Measurements from ENCODE around the gene FZR1. TPM values are rescaled to one million over a fixed set of nuclear protein-coding genes. Genes with fewer than 3 reads are reported as not detected.

The FZR1 gene
- total and polyA plus RNA-seq, 7 experiments from 2014 or later: 7.8 to 90.7 (median 66.7) TPM

DNA sequence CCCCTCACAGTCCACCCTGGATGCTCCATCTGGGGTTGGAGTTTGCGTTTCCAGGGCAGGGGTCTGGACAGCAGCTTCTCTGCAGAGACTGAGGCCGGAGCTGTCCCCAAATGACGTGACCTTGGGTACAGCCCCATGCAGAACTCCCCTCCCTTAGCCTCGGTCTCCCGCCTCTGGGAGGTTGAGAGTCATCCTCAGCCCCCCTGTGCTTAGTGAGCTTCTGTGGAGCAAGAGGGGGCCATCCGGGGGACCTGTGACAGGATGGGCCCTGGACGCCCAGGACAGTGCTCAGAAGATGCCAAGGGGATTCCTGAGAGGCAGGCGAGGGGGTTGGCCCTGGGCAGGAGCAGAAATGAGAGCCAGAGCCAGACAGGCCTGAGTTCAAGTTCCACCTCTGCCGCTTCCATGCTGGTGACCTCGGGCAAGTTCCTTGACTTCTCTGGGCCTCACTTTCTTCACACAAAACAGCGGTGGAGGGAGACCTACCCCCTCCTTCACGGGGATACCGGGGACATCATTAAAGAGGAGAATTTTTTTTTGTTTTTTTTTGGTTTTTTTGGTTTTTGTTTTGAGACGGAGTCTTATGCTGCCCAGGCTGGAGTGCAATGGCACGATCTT lies 46.0 kb upstream of the FZR1 start:
- intact Hi-C loops (cut with micrococcal nuclease): no loop called here
- POLR2A ChIA-PET: no interaction called here
- no peaks in the 10 kb centered on the region for H3K27me3 Mint-ChIP-seq

DNA sequence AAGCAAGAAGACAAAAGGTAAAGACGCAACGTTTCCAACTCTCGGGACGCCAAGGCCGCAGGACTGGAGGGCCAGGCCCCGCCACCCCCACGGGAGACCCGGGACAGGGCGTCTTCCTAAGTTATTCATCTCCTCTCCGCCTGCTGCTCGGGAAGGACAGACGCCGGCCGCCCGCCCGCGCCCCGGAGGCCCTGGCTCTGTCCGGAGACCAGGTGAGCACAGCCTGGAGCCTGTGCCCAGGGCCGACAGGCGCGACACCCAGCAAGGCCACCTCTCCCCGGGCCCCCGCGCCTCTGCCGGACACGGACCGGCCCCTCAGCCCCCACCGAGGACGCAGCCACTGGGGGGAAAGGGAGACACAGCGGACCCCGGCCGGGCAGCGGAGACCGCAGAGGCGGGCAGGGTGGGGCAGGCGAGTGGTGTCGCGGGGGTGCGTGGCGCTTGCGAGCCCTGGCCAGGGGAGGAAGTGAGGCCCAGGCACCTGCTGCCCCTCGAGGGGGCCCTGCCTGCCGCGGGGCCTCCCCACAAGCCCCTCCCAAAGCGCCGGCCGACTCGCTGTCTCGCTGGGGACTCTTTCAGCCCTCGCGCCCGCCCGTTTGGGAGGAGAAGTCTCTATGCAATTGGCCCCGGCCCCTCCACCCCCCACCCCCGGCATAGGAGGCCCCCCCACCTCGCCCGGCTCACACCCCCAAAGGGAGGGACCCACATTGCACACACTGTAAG lies 43.0 kb upstream of the FZR1 start:
- no peak for ATAC-seq
- Mint-ChIP-seq H3K4me3 (no peak overlapping the region), H3K27me3 (no peaks in the 10 kb centered on the region), H3K36me3 (peaks cover 0 to 4% (median 4%) of the 10 kb centered on the region in 5 donors), H3K27ac (no peak overlapping the region), H3K9me3 (no peaks in the 10 kb centered on the region), H3K4me1 (peaks cover 0 to 3% (median 0%) of the 10 kb centered on the region in 7 donors)
- H3K4me1 ChIP-seq (ENCODE audit: control insufficient read depth in 2 of 2, insufficient read depth in 2 of 2, low read length in 2 of 2): no peaks in the 10 kb centered on the region
- no peaks in the 10 kb centered on the region for H3K9me3 ChIP-seq (ENCODE audit: control insufficient read depth in 2 of 3, low read length in 3 of 3)
- CTCF ChIA-PET: no interaction called here
- no peaks in the 10 kb centered on the region for H3K27me3 ChIP-seq (ENCODE audit: control insufficient read depth in 2 of 2, insufficient read depth in 2 of 2, low read length in 2 of 2)
- no peak overlapping the region for H3K4me3 ChIP-seq (ENCODE audit: low read length)
- intact Hi-C loops (cut with micrococcal nuclease): no loop called here
- POLR2A ChIA-PET: no interaction called here
- no peak for DNase-seq
- H3K27ac ChIP-seq (ENCODE audit: low read depth, low read length): no peak overlapping the region
- peaks cover 0 to 7% (median 0%) of the 10 kb centered on the region in 3 experiments for H3K36me3 ChIP-seq (ENCODE audit: control insufficient read depth in 2 of 3, insufficient read depth in 3 of 3, low read length in 3 of 3)

More for the DNA sequence above, 46.0 kb upstream of the FZR1 start:
- DNase-seq (no peak), ATAC-seq (no peak)
- no peak overlapping the region for H3K4me3 ChIP-seq (ENCODE audit: low read length)
- CTCF ChIA-PET: no interaction called here
- H3K27ac ChIP-seq (ENCODE audit: low read depth, low read length): no peak overlapping the region
- H3K4me1 ChIP-seq (ENCODE audit: control insufficient read depth in 2 of 2, insufficient read depth in 2 of 2, low read length in 2 of 2): no peaks in the 10 kb centered on the region
- H3K4me1 Mint-ChIP-seq: peaks cover 0 to 3% (median 0%) of the 10 kb centered on the region in 7 donors
- H3K36me3 ChIP-seq (ENCODE audit: control insufficient read depth in 2 of 3, insufficient read depth in 3 of 3, low read length in 3 of 3): peaks cover 0 to 22% (median 3%) of the 10 kb centered on the region in 3 experiments
- H3K36me3 Mint-ChIP-seq: peaks cover 0 to 4% (median 4%) of the 10 kb centered on the region in 5 donors
- no peak overlapping the region for H3K27ac Mint-ChIP-seq
- H3K27me3 ChIP-seq (ENCODE audit: control insufficient read depth in 2 of 2, insufficient read depth in 2 of 2, low read length in 2 of 2): no peaks in the 10 kb centered on the region
- H3K9me3 Mint-ChIP-seq: no peaks in the 10 kb centered on the region
- H3K9me3 ChIP-seq (ENCODE audit: control insufficient read depth in 2 of 3, low read length in 3 of 3): no peaks in the 10 kb centered on the region
- H3K4me3 Mint-ChIP-seq: no peak overlapping the region

DNA sequence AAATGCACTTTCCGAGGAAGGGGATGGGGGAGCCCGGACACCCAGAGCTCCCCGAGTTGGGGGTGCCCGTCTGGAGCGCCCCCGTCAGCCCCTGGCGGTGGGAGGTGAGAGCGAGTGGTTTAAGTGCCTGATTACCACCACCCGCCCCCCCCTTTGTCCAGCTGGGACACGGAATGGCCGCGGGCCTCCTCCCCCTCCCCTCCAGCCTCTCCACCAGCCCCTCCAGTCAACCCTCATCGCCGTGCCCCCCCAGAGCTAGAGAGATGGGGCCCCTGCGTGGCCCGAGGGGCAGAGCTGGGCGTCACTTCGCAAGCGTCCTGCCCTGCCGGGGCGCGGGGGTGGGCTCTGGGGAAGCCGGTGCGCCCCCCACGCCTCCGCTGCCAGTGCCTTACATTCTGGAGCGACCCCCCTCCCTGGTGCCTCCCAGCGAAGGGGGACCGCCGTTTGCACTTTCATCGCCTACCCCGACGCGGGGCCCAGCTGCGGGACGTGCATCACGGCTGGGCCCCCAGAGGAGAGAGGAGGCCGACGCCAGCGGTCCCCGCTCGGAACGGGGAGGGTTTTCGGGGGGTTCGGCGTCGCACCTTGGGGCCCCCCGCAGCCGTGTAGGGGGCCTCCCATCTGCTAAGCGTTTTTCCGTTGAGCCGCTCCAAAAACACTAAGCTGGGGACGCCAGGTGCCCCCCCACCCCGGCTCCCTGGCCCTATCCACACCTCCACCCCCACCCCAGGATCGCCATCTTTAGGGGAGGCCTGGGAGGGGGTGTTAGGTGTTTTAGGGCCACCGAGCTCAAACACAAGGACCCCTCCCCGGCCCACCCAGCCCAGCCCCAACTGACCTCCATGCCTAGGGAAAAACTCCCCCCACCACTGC lies 42.2 kb upstream of the FZR1 start:
- peaks cover 0 to 1% (median 0%) of the 10 kb centered on the region in 11 donors for H3K9me3 Mint-ChIP-seq

DNA sequence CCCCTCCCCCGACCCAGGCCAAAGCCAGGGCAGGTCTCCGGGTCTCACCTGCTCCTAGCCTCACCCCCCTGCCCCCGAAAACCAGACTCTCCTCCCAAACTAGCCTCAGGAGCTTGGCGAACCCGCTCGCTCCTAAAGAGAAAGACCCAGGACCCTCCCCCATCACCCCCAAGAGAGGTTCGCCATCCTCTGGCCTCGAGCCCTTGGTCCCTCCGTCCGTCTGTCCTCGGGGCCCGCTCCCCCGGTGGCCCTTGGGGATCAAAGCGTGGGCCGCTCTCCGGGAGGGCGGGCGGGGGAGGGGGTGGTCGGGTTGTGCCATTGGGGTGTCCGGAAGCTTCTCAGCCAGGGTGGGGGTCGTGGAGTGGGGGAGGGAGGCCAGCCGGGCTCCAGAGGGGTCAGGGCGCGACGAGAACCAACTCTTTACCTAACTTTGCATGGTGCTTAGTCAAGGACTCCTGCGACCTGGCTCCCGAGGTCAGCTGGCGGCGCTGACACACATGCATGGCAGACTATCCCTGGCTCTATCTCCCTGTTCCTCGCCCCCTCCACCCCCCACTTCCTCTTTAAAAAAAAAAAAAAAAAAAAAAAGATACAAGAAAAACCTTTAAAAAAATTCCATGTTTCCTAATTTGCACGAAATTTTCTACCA lies 41.4 kb upstream of the FZR1 start:
- ATAC-seq: no peak
- ChIA-PET CTCF (no interaction called here), POLR2A (no interaction called here)
- H3K9me3 Mint-ChIP-seq: peaks cover 0 to 1% (median 0%) of the 10 kb centered on the region in 11 donors
- intact Hi-C loops (cut with micrococcal nuclease): no loop called here
- Histone ChIP-seq H3K27me3 (ENCODE audit: control insufficient read depth in 2 of 2, insufficient read depth in 2 of 2, low read length in 2 of 2) (no peaks in the 10 kb centered on the region), H3K27ac (ENCODE audit: low read depth, low read length) (no peak overlapping the region), H3K4me3 (ENCODE audit: low read length) (no peak overlapping the region), H3K9me3 (ENCODE audit: control insufficient read depth in 2 of 3, low read length in 3 of 3) (no peaks in the 10 kb centered on the region), H3K4me1 (ENCODE audit: control insufficient read depth in 2 of 2, insufficient read depth in 2 of 2, low read length in 2 of 2) (no peaks in the 10 kb centered on the region), H3K36me3 (ENCODE audit: control insufficient read depth in 2 of 3, insufficient read depth in 3 of 3, low read length in 3 of 3) (peaks cover 0 to 7% (median 0%) of the 10 kb centered on the region in 3 experiments)
- H3K36me3 Mint-ChIP-seq: peaks cover 0 to 4% (median 4%) of the 10 kb centered on the region in 5 donors
- no peaks in the 10 kb centered on the region for H3K27me3 Mint-ChIP-seq
- DNase-seq: no peak
- peaks cover 0 to 5% (median 0%) of the 10 kb centered on the region in 7 donors for H3K4me1 Mint-ChIP-seq
- H3K27ac Mint-ChIP-seq: no peak overlapping the region
- no peak overlapping the region for H3K4me3 Mint-ChIP-seq

More for the DNA sequence above, 42.2 kb upstream of the FZR1 start:
- no peaks in the 10 kb centered on the region for H3K9me3 ChIP-seq (ENCODE audit: control insufficient read depth in 2 of 3, low read length in 3 of 3)
- intact Hi-C loops (cut with micrococcal nuclease): no loop called here
- Mint-ChIP-seq H3K4me1 (peaks cover 0 to 6% (median 0%) of the 10 kb centered on the region in 7 donors), H3K27me3 (no peaks in the 10 kb centered on the region), H3K27ac (no peak overlapping the region), H3K4me3 (no peak overlapping the region), H3K36me3 (peaks cover 0 to 4% (median 4%) of the 10 kb centered on the region in 5 donors)
- POLR2A ChIA-PET: no interaction called here
- H3K4me1 ChIP-seq (ENCODE audit: control insufficient read depth in 2 of 2, insufficient read depth in 2 of 2, low read length in 2 of 2): no peaks in the 10 kb centered on the region
- ATAC-seq (no peak), DNase-seq (no peak)
- H3K27me3 ChIP-seq (ENCODE audit: control insufficient read depth in 2 of 2, insufficient read depth in 2 of 2, low read length in 2 of 2): no peaks in the 10 kb centered on the region
- CTCF ChIA-PET: no interaction called here
- H3K4me3 ChIP-seq (ENCODE audit: low read length): no peak overlapping the region
- peaks cover 0 to 7% (median 0%) of the 10 kb centered on the region in 3 experiments for H3K36me3 ChIP-seq (ENCODE audit: control insufficient read depth in 2 of 3, insufficient read depth in 3 of 3, low read length in 3 of 3)
- H3K27ac ChIP-seq (ENCODE audit: low read depth, low read length): no peak overlapping the region

DNA sequence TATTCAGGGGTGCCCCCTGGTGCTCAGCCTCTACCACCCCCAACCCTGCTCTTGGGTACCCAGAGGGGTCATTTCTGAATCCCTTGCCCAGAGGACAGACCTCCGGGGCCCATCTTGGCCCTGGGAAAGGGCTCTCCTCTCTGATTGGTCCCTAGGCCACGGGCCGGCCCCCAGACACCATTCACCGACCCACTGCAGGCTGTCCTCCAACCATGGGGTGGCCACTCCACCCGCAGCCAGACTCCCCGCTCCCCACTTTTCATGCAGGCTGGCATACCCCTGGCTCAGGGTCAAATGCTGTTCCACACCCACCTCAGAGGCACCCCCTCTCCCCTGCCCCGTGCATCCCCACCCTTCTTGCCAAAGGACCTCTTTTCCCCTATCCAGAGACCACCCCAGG lies 40.6 kb upstream of the FZR1 start:
- peaks cover 0 to 1% (median 0%) of the 10 kb centered on the region in 11 donors for H3K9me3 Mint-ChIP-seq
- intact Hi-C loops (cut with micrococcal nuclease): no loop called here
- CTCF ChIA-PET: interaction anchor here (0.6 kb wide), 1 partner anchor 136 kb away, joined by 3 read pairs; no protein-coding TSS in a partner anchor
- H3K4me1 ChIP-seq (ENCODE audit: control insufficient read depth in 2 of 2, insufficient read depth in 2 of 2, low read length in 2 of 2): no peaks in the 10 kb centered on the region
- no peaks in the 10 kb centered on the region for H3K27me3 Mint-ChIP-seq
- peaks cover 0 to 4% (median 4%) of the 10 kb centered on the region in 5 donors for H3K36me3 Mint-ChIP-seq
- no peaks in the 10 kb centered on the region for H3K9me3 ChIP-seq (ENCODE audit: control insufficient read depth in 2 of 3, low read length in 3 of 3)
- peak overlapping the region in 1 of 9 donors; percentile 28 for H3K27ac Mint-ChIP-seq
- POLR2A ChIA-PET: no interaction called here
- no peak overlapping the region for H3K27ac ChIP-seq (ENCODE audit: low read depth, low read length)
- H3K4me1 Mint-ChIP-seq: peaks cover 0 to 6% (median 0%) of the 10 kb centered on the region in 7 donors
- H3K36me3 ChIP-seq (ENCODE audit: control insufficient read depth in 2 of 3, insufficient read depth in 3 of 3, low read length in 3 of 3): peaks cover 0 to 7% (median 0%) of the 10 kb centered on the region in 3 experiments
- H3K27me3 ChIP-seq (ENCODE audit: control insufficient read depth in 2 of 2, insufficient read depth in 2 of 2, low read length in 2 of 2): no peaks in the 10 kb centered on the region
- DNase-seq (no peak), ATAC-seq (no peak)
- no peak overlapping the region for H3K4me3 ChIP-seq (ENCODE audit: low read length)
- H3K4me3 Mint-ChIP-seq: no peak overlapping the region

DNA sequence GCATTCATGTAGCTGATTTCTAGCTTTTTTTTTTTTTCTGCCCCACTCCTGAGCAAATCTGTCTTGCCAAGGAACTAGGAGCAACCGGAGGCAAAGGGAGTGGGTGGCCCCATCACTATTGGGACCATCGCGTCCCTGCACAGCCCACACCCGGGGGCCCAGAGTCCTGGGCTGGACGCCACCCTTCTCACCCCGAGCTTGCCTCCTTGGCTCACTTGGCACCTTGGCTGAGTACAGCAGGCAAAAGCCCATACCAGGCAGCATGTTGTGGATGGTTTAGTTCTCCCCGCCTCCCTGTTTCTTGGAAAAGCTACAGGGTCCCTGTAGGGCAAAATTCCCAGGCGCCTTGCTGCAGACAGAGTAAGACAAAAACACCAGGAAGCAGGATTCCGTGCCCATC lies 39.5 kb upstream of the FZR1 start:
- H3K4me3 Mint-ChIP-seq: no peak overlapping the region
- H3K27me3 ChIP-seq (ENCODE audit: control insufficient read depth in 2 of 2, insufficient read depth in 2 of 2, low read length in 2 of 2): no peaks in the 10 kb centered on the region
- no peak for DNase-seq
- H3K9me3 ChIP-seq (ENCODE audit: control insufficient read depth in 2 of 3, low read length in 3 of 3): no peaks in the 10 kb centered on the region
- no peak for ATAC-seq
- intact Hi-C loops (cut with micrococcal nuclease): no loop called here
- H3K36me3 Mint-ChIP-seq: peaks cover 0 to 4% (median 4%) of the 10 kb centered on the region in 5 donors
- ChIA-PET CTCF (no interaction called here), POLR2A (no interaction called here)
- H3K36me3 ChIP-seq (ENCODE audit: control insufficient read depth in 2 of 3, insufficient read depth in 3 of 3, low read length in 3 of 3): peaks cover 0 to 7% (median 0%) of the 10 kb centered on the region in 3 experiments
- H3K27me3 Mint-ChIP-seq: no peaks in the 10 kb centered on the region
- peaks cover 0 to 4% (median 0%) of the 10 kb centered on the region in 11 donors for H3K9me3 Mint-ChIP-seq
- no peak overlapping the region for H3K27ac ChIP-seq (ENCODE audit: low read depth, low read length)
- no peak overlapping the region for H3K4me3 ChIP-seq (ENCODE audit: low read length)
- H3K4me1 ChIP-seq (ENCODE audit: control insufficient read depth in 2 of 2, insufficient read depth in 2 of 2, low read length in 2 of 2): no peaks in the 10 kb centered on the region
- no peak overlapping the region for H3K27ac Mint-ChIP-seq
- H3K4me1 Mint-ChIP-seq: peaks cover 0 to 7% (median 0%) of the 10 kb centered on the region in 7 donors
